IMR-90 (cell line): ENCODE measurements around the gene PLD5. TPM values are rescaled to one million over a fixed set of nuclear protein-coding genes. Genes with fewer than 3 reads are reported as not detected.

Experiments
- ATAC-seq: fragments of 200-7000 bp; cut with Tn5 transposase; 2 replicates; pipeline ENCODE4 v1.9.1; 2020; ENCODE audit warnings: low read depth, mild to moderate bottlenecking, moderate library complexity
- BruUV-seq: library from RNA; stranded (reverse); fragments of 400-500 nt; replicated peaks from 2 replicates; lab custom pipeline; 2021; lab: Mats Ljungman, UMichigan
- CTCF ChIA-PET: fragments of 300-600 bp; formaldehyde crosslinking; extraction: SDS; loops from one replicate; lab custom pipeline; 2021; ENCODE audit warnings: antibody characterized with exemption; lab: Yijun Ruan, JAX
- POLR2A ChIA-PET: fragments of 300-600 bp; sonication (Branson Sonifier 250); formaldehyde crosslinking; loops from one replicate; lab custom pipeline; 2022; ENCODE audit warnings: antibody characterized with exemption; ENCODE audit not compliant: unreplicated experiment; lab: Charles Lee
- DNase-seq: peaks from one replicate; pipeline ENCODE4 v3.0.0; 2013
- H2AFZ ChIP-seq: replicated peaks from 2 replicates; pipeline ENCODE3; 2013; ENCODE audit warnings: low read length, mild to moderate bottlenecking; ENCODE audit not compliant: poor library complexity
- H2AK5ac ChIP-seq: 2 replicates; pipeline ENCODE4 v1.6.1; 2013; ENCODE audit warnings: low read depth, low read length, inconsistent platforms
- H2AK9ac ChIP-seq: replicated peaks from 2 replicates; pipeline ENCODE3; 2013; ENCODE audit warnings: mild to moderate bottlenecking, low read depth, low read length, moderate library complexity; ENCODE audit not compliant: poor library complexity
- H2BK120ac ChIP-seq: 2 replicates; pipeline ENCODE4 v1.6.1; 2013; ENCODE audit warnings: low read depth, low read length, inconsistent platforms
- H2BK15ac ChIP-seq: 3 replicates; pipeline ENCODE4 v1.6.1; 2013; ENCODE audit warnings: low read depth, low read length, inconsistent platforms
- H2BK20ac ChIP-seq: 2 replicates; pipeline ENCODE4 v1.6.1; 2013; ENCODE audit warnings: low read depth, mild to moderate bottlenecking, inconsistent platforms, low read length, moderate library complexity
- H2BK5ac ChIP-seq: 2 replicates; pipeline ENCODE4 v1.6.1; 2013; ENCODE audit warnings: mild to moderate bottlenecking, low read depth, low read length, inconsistent platforms; ENCODE audit not compliant: poor library complexity, severe bottlenecking
- H3K14ac ChIP-seq: replicated peaks from 2 replicates; pipeline ENCODE4 v1.6.1; 2013; ENCODE audit warnings: low read depth, low read length, inconsistent platforms
- H3K18ac ChIP-seq: 2 replicates; pipeline ENCODE4 v1.6.1; 2013; ENCODE audit warnings: low read depth, low read length, control low read depth
- H3K23ac ChIP-seq: 2 replicates; pipeline ENCODE4 v1.6.1; 2013; ENCODE audit warnings: low read depth, low read length, inconsistent platforms
- H3K27ac ChIP-seq: 2 replicates; pipeline ENCODE4 v1.5.1; 2013; ENCODE audit warnings: mild to moderate bottlenecking, control low read depth, low read length; ENCODE audit not compliant: insufficient read depth
- H3K27me3 ChIP-seq: 2 replicates; pipeline ENCODE4 v1.6.1; 2013; ENCODE audit warnings: low read length; ENCODE audit not compliant: control insufficient read depth, insufficient read depth
- H3K36me3 ChIP-seq: 2 replicates; pipeline ENCODE4 v1.6.1; 2013; ENCODE audit warnings: low read length, mixed read lengths; ENCODE audit not compliant: control insufficient read depth, insufficient read depth
- H3K4ac ChIP-seq: 2 replicates; pipeline ENCODE4 v1.6.1; 2013; ENCODE audit warnings: low read depth, low read length, inconsistent platforms
- H3K4me1 ChIP-seq: 2 replicates; pipeline ENCODE4 v1.6.1; 2013; ENCODE audit warnings: low read length, mixed read lengths; ENCODE audit not compliant: control insufficient read depth, insufficient read depth
- H3K4me2 ChIP-seq: 2 replicates; pipeline ENCODE4 v1.6.1; 2013; ENCODE audit warnings: low read depth, mild to moderate bottlenecking, control low read depth, low read length, moderate library complexity
- H3K4me3 ChIP-seq: 2 replicates; pipeline ENCODE4 v1.5.1; 2013; ENCODE audit warnings: low read depth, mild to moderate bottlenecking, control low read depth, low read length, moderate library complexity; ENCODE audit not compliant: insufficient read depth
- H3K56ac ChIP-seq: 2 replicates; pipeline ENCODE4 v1.6.1; 2013; ENCODE audit warnings: low read length, inconsistent platforms; ENCODE audit not compliant: insufficient read depth; ENCODE audit errors: extremely low read depth
- H3K79me1 ChIP-seq, 2 experiments: 2 replicates each; pipeline ENCODE4 v1.6.1; 2013; ENCODE audit warnings: low read length in 2 of 2, inconsistent platforms in 1 of 2, low read depth in 1 of 2
- H3K9ac ChIP-seq: 2 replicates; pipeline ENCODE4 v1.6.1; 2013; ENCODE audit warnings: low read depth, low read length, control low read depth
- H3K9me1 ChIP-seq: 2 replicates; pipeline ENCODE4 v1.6.1; 2013; ENCODE audit warnings: low read length, inconsistent platforms; ENCODE audit not compliant: insufficient read depth
- H3K9me3 ChIP-seq: 2 replicates; pipeline ENCODE4 v1.6.1; 2013; ENCODE audit warnings: low read length; ENCODE audit not compliant: control insufficient read depth, insufficient read depth
- H4K20me1 ChIP-seq: 2 replicates; pipeline ENCODE4 v1.6.1; 2013; ENCODE audit warnings: low read length, inconsistent platforms; ENCODE audit not compliant: insufficient read depth
- H4K5ac ChIP-seq: 2 replicates; pipeline ENCODE4 v1.6.1; 2013; ENCODE audit warnings: mild to moderate bottlenecking, low read depth, low read length, control low read depth
- H4K8ac ChIP-seq, 2 experiments: 2 replicates each; pipeline ENCODE4 v1.6.1; 2013; ENCODE audit warnings: low read depth in 2 of 2, low read length in 2 of 2, control low read depth in 1 of 2, inconsistent platforms in 1 of 2
- H4K91ac ChIP-seq: 2 replicates; pipeline ENCODE4 v1.6.1; 2013; ENCODE audit warnings: low read depth, low read length, inconsistent platforms; ENCODE audit not compliant: insufficient read depth
- BHLHE40 ChIP-seq: fragments of 150-350 bp; IDR thresholded peaks from 2 replicates; pipeline ENCODE4 v1.6.1; 2016; ENCODE audit warnings: mild to moderate bottlenecking, low read depth, low read length
- CEBPB ChIP-seq: IDR thresholded peaks from 2 replicates; pipeline ENCODE4 v1.6.1; 2012; ENCODE audit warnings: low read depth, low read length, improper control_type of control experiment
- CHD1 ChIP-seq: IDR thresholded peaks from 2 replicates; pipeline ENCODE4 v1.6.1; 2012; ENCODE audit warnings: low read depth, low read length, improper control_type of control experiment
- FOS ChIP-seq: fragments of 150-350 bp; IDR thresholded peaks from 2 replicates; pipeline ENCODE4 v1.6.1; 2016; ENCODE audit warnings: low read depth, low read length
- MAFK ChIP-seq: IDR thresholded peaks from 2 replicates; pipeline ENCODE4 v1.6.1; 2012; ENCODE audit warnings: low read depth, low read length, improper control_type of control experiment
- MAZ ChIP-seq: IDR thresholded peaks from 2 replicates; pipeline ENCODE4 v1.6.1; 2012; ENCODE audit warnings: low read depth, mild to moderate bottlenecking, low read length, improper control_type of control experiment, moderate library complexity, borderline replicate concordance
- MXI1 ChIP-seq: IDR thresholded peaks from 2 replicates; pipeline ENCODE4 v1.6.1; 2012; ENCODE audit warnings: low read depth, mild to moderate bottlenecking, low read length, moderate library complexity, borderline replicate concordance
- NFE2L2 ChIP-seq: fragments of 150-350 bp; IDR thresholded peaks from 2 replicates; pipeline ENCODE4 v1.6.1; 2016; ENCODE audit warnings: low read depth, mild to moderate bottlenecking, low read length
- POLR2A ChIP-seq: IDR thresholded peaks from 2 replicates; pipeline ENCODE4 v1.6.1; 2012; ENCODE audit warnings: mild to moderate bottlenecking, low read depth, low read length
- RAD21 ChIP-seq: IDR thresholded peaks from 2 replicates; pipeline ENCODE4 v1.6.1; 2012; ENCODE audit warnings: low read length, improper control_type of control experiment
- RCOR1 ChIP-seq: IDR thresholded peaks from 2 replicates; pipeline ENCODE4 v1.6.1; 2012; ENCODE audit warnings: mild to moderate bottlenecking, low read length, improper control_type of control experiment; ENCODE audit not compliant: insufficient replicate concordance
- RFX5 ChIP-seq: IDR thresholded peaks from 2 replicates; pipeline ENCODE4 v1.8.0; 2012; ENCODE audit warnings: low read depth, mild to moderate bottlenecking, low read length, moderate library complexity
- SMC3 ChIP-seq: fragments of 150-350 bp; IDR thresholded peaks from 2 replicates; pipeline ENCODE4 v1.6.1; 2016; ENCODE audit warnings: low read depth, mild to moderate bottlenecking, antibody characterized with exemption, low read length, moderate library complexity
- dilution Hi-C: fragments of 300-500 bp; cut with HindIII; formaldehyde crosslinking; loops from one replicate; pipeline ENCODE4 v1.14.3; 2018; ENCODE audit warnings: low sequenced_read_pairs; ENCODE audit not compliant: unreplicated experiment
- in situ Hi-C: fragments of 300-500 bp; cut with MboI; formaldehyde crosslinking; loops from 3 replicates; pipeline ENCODE4 v1.14.3; 2019; ENCODE audit warnings: low sequenced_read_pairs, inconsistent platforms, mixed read lengths
- intact Hi-C: fragments of 100-400 bp; cut with micrococcal nuclease; formaldehyde crosslinking; loops from 2 replicates; pipeline ENCODE4 v1.10.0; 2022
- polyA plus RNA-seq, 3 experiments: library from polyadenylated mRNA; depleted of rRNA; stranded (reverse); fragments of >200 nt; gene quantifications; 2 replicates each; pipeline ENCODE4 v1.2.3, GENCODE V29; 2012; ENCODE audit warnings: low replicate concordance in 1 of 3
- total RNA-seq: library from RNA; depleted of rRNA; stranded (reverse); fragments of >200 nt; gene quantifications from 2 replicates; pipeline ENCODE4 v1.2.3, GENCODE V29; 2012
- TF ChIP-seq, protein P1 (sequence below): conservative IDR thresholded peaks from 2 replicates; pipeline ENCODE4 v1.5.1; 2012; ENCODE audit warnings: mild to moderate bottlenecking, low read depth, low read length, improper control_type of control experiment
- TF ChIP-seq, protein P2 (sequence below): fragments of 150-350 bp; IDR thresholded peaks from 2 replicates; pipeline ENCODE4 v1.6.1; 2016; ENCODE audit warnings: low read depth, mild to moderate bottlenecking, low read length, moderate library complexity, borderline replicate concordance
- TF ChIP-seq, protein P3 (sequence below): fragments of 150-350 bp; IDR thresholded peaks from 2 replicates; pipeline ENCODE4 v1.6.1; 2017; ENCODE audit warnings: mild to moderate bottlenecking, antibody characterized with exemption, low read length, low read depth

PLD5 gene
- total and polyA plus RNA-seq, 2 of the 4 experiments (the other 2 are of a cell fraction) = not detected

DNA sequence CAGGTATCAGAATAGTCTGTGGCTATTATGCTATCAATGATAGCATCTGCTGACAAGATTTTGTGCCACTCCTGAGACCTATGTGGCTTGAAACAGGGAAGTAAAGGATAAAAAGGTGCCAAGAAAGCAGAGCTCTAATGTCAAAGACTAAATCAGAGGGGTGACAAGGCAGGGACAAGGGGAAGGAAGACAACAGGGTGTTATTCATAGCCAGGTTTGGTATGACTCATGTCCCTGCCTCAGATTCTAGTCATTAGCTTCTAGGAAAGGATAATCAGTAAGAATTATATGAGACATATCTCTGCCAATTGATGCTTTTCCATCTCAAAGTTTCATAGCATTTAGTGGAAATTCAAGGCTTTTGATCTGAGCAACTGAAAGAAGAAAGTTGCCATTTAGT lies 31.8 kb upstream of the PLD5 start:
- ATAC-seq (no peak), DNase-seq (no peak)
- TF ChIP-seq BHLHE40 (no peak), RFX5 (no peak), RCOR1 (no peak), POLR2A (no peak), CEBPB (no peak), FOS (no peak), MXI1 (no peak), MAFK (no peak), RAD21 (no peak), CHD1 (no peak), NFE2L2 (no peak), MAZ (no peak), SMC3 (no peak)
- TF ChIP-seq, protein P1, sequence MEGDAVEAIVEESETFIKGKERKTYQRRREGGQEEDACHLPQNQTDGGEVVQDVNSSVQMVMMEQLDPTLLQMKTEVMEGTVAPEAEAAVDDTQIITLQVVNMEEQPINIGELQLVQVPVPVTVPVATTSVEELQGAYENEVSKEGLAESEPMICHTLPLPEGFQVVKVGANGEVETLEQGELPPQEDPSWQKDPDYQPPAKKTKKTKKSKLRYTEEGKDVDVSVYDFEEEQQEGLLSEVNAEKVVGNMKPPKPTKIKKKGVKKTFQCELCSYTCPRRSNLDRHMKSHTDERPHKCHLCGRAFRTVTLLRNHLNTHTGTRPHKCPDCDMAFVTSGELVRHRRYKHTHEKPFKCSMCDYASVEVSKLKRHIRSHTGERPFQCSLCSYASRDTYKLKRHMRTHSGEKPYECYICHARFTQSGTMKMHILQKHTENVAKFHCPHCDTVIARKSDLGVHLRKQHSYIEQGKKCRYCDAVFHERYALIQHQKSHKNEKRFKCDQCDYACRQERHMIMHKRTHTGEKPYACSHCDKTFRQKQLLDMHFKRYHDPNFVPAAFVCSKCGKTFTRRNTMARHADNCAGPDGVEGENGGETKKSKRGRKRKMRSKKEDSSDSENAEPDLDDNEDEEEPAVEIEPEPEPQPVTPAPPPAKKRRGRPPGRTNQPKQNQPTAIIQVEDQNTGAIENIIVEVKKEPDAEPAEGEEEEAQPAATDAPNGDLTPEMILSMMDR = no peak
- TF ChIP-seq, protein P2, sequence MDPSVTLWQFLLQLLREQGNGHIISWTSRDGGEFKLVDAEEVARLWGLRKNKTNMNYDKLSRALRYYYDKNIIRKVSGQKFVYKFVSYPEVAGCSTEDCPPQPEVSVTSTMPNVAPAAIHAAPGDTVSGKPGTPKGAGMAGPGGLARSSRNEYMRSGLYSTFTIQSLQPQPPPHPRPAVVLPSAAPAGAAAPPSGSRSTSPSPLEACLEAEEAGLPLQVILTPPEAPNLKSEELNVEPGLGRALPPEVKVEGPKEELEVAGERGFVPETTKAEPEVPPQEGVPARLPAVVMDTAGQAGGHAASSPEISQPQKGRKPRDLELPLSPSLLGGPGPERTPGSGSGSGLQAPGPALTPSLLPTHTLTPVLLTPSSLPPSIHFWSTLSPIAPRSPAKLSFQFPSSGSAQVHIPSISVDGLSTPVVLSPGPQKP = no peak
- TF ChIP-seq, protein P3, sequence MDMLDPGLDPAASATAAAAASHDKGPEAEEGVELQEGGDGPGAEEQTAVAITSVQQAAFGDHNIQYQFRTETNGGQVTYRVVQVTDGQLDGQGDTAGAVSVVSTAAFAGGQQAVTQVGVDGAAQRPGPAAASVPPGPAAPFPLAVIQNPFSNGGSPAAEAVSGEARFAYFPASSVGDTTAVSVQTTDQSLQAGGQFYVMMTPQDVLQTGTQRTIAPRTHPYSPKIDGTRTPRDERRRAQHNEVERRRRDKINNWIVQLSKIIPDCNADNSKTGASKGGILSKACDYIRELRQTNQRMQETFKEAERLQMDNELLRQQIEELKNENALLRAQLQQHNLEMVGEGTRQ = no peak
- H3K14ac ChIP-seq = no peak overlapping the region
- no peak overlapping the region for H3K23ac ChIP-seq
- H2BK15ac ChIP-seq = no peak overlapping the region
- no peak overlapping the region for H4K8ac ChIP-seq
- ChIA-PET CTCF (no interaction called here), POLR2A (no interaction called here)
- no peaks in the 10 kb centered on the region for H3K36me3 ChIP-seq
- H3K4me2 ChIP-seq = no peak overlapping the region
- no peak overlapping the region for H3K4ac ChIP-seq
- H3K79me1 ChIP-seq = no peaks in the 10 kb centered on the region
- H2AFZ ChIP-seq = no peak overlapping the region
- no peak overlapping the region for H2AK9ac ChIP-seq
- H3K4me3 ChIP-seq = no peak overlapping the region
- intact Hi-C loops = no loop called here
- in situ Hi-C loops = no loop called here
- H2BK120ac ChIP-seq = no peak overlapping the region
- H3K9me3 ChIP-seq = peaks cover 10% of the 10 kb centered on the region
- no peak overlapping the region for H3K56ac ChIP-seq
- H2AK5ac ChIP-seq = no peak overlapping the region
- H2BK20ac ChIP-seq = no peak overlapping the region
- no TSS peak for BruUV-seq
- no peak overlapping the region for H2BK5ac ChIP-seq
- dilution Hi-C loops = no loop called here
- H3K27me3 ChIP-seq = no peaks in the 10 kb centered on the region
- no peaks in the 10 kb centered on the region for H4K20me1 ChIP-seq
- H3K27ac ChIP-seq = no peak overlapping the region
- no peaks in the 10 kb centered on the region for H3K9me1 ChIP-seq
- no peak overlapping the region for H3K9ac ChIP-seq
- H4K5ac ChIP-seq = no peak overlapping the region
- H3K18ac ChIP-seq = no peak overlapping the region
- H4K91ac ChIP-seq = no peak overlapping the region
- H3K4me1 ChIP-seq = no peaks in the 10 kb centered on the region
